GM12875 (cell line): Measurements from ENCODE around the gene ARFIP1.

ENCODE experiments used
- H3K4me3 ChIP-seq: one replicate; pipeline ENCODE4 v1.5.1; 2011; ENCODE audit warnings: low read depth, low read length, control low read depth
- CTCF ChIP-seq: IDR thresholded peaks from 2 replicates; pipeline ENCODE4 v1.5.1; 2011; ENCODE audit warnings: low read depth, mild to moderate bottlenecking, control low read depth, inconsistent platforms, low read length, moderate library complexity, borderline replicate concordance; ENCODE audit not compliant: insufficient read depth

ARFIP1 gene

GRCh38 chr4:152903658-152904057, 123.9 kb downstream of the ARFIP1 start:
- TF ChIP-seq CTCF = no peak
- H3K4me3 ChIP-seq = no peak overlapping the region

GRCh38 chr4:152909901-152910300, 130.1 kb downstream of the ARFIP1 start:
- TF ChIP-seq CTCF = no peak
- H3K4me3 ChIP-seq = no peak overlapping the region

DNA sequence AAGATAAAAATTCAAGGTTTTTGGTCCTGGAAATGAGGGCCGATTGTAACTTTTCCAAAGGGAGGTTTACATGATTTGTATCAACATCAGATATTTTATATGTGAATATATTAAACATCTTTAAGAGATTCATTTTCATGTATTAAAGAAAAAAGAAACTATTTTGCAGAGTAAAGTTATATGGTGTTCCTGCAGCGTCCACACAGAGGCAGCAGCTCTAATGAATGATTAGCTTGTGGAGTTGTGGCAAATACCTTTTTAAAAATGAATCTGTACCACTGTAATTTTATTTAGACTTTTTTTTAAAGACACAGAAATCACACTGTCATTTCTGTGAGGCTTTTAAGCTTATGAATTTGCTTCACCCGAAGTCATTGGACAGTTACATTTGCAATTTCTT, 130.8 kb downstream of the ARFIP1 start:
- TF ChIP-seq CTCF = no peak
- no peak overlapping the region for H3K4me3 ChIP-seq

GRCh38 chr4:152917543-152918395, 138.0 kb downstream of the ARFIP1 start:
- TF ChIP-seq CTCF = no peak
- H3K4me3 ChIP-seq = no peak overlapping the region

DNA sequence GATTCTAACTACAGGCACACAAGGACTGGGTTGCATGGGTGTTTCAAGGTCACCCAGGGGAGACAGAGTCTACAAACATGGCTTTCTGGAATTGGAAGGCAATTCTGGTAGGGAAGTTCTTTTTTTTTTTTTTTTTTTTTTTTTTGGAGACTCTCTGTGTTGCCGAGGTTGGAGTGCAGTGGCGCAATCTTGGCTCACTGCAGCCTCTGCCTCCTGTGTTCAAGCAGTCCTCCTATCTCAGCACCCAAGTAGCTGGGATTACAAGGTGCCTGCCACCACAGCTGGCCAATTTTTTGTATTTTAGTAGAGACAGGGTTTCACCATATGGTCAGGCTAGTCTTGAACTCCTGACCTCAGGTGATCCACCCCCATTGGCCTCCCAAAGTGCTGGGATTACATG, 140.1 kb downstream of the ARFIP1 start:
- H3K4me3 ChIP-seq = no peak overlapping the region
- no peak for TF ChIP-seq CTCF

DNA sequence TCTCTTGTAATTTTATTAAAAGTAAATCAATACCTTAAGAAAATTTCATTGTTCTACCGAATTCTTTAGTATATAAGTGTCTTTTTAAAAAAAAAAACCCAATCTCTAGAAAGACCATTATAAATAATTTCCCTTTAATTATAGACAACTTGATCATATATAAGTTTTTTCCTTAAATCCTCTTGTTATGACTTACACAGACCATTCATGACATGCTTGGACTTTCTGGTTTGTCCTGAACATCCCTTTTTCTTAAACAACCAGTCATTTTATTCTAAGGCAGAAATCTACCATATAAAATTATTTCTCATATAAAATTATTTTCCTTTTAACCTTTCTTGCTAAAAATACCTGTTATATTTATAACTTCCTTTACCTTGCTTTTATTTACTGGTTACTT, 141.0 kb downstream of the ARFIP1 start:
- TF ChIP-seq CTCF = no peak
- H3K4me3 ChIP-seq = no peak overlapping the region

GRCh38 chr4:152921284-152921683, 141.5 kb downstream of the ARFIP1 start:
- TF ChIP-seq CTCF = no peak
- no peak overlapping the region for H3K4me3 ChIP-seq
